CD4-positive, alpha-beta T cell (primary cell): Measurements from ENCODE around the gene SLC24A3. TPM values are rescaled to one million over a fixed set of nuclear protein-coding genes. Genes with fewer than 3 reads are reported as not detected.

Experiments used
- ATAC-seq: fragments of 200-7000 bp; cut with Tn5 transposase; one replicate; pipeline ENCODE4 v1.10.0; 2022; ENCODE audit warnings: mild to moderate bottlenecking; ENCODE audit not compliant: poor library complexity
- CTCF ChIA-PET: fragments of 350-600 bp; sonication (Branson Sonifier 250); formaldehyde crosslinking; loops from one replicate; lab custom pipeline; 2021; ENCODE audit warnings: antibody characterized with exemption, inconsistent platforms; lab: Charles Lee
- POLR2A ChIA-PET: fragments of 350-600 bp; sonication (Branson Sonifier 250); formaldehyde crosslinking; loops from one replicate; lab custom pipeline; 2021; ENCODE audit warnings: antibody characterized with exemption, inconsistent platforms; lab: Charles Lee
- DNase-seq, 14 experiments: peaks; one replicate each; pipeline ENCODE4 v3.0.0-alpha.2; 2013 to 2020; ENCODE audit warnings: mixed read lengths in 2 of 14
- H3K27ac ChIP-seq, 2 donors: one replicate each; pipeline versions ENCODE4 v1.5.1 to v1.7.0; 2013; ENCODE audit warnings: low read length in 2 of 2, low read depth in 1 of 2, mild to moderate bottlenecking in 1 of 2
- H3K27me3 ChIP-seq, 2 experiments: 1 replicate in 1 of 2; 2 replicates in 1 of 2; pipeline versions ENCODE4 v1.6.1 to v1.7.0; 2013; ENCODE audit warnings: low read length in 2 of 2, control low read depth in 1 of 2, mild to moderate bottlenecking in 1 of 2, moderate library complexity in 1 of 2; ENCODE audit not compliant: insufficient read depth in 2 of 2, control insufficient read depth in 1 of 2
- H3K36me3 ChIP-seq: one replicate; pipeline ENCODE4 v1.6.1; 2013; ENCODE audit warnings: low read length, control low read depth; ENCODE audit not compliant: insufficient read depth
- H3K4me1 ChIP-seq: one replicate; pipeline ENCODE4 v1.6.1; 2013; ENCODE audit warnings: low read length, control low read depth; ENCODE audit not compliant: insufficient read depth
- H3K4me3 ChIP-seq: one replicate; pipeline ENCODE4 v1.5.1; 2013; ENCODE audit warnings: mild to moderate bottlenecking, low read length, moderate library complexity
- H3K9me3 ChIP-seq, 2 experiments: 1 replicate in 1 of 2; 2 replicates in 1 of 2; pipeline versions ENCODE4 v1.6.1 to v1.7.0; 2013; ENCODE audit warnings: low read length in 2 of 2, mild to moderate bottlenecking in 2 of 2, control low read depth in 1 of 2, moderate library complexity in 1 of 2; ENCODE audit not compliant: control insufficient read depth in 1 of 2, insufficient read depth in 1 of 2
- H3K27ac Mint-ChIP-seq: one replicate; pipeline ENCODE4 v1.8.0; 2020; ENCODE audit warnings: mixed read lengths
- H3K27me3 Mint-ChIP-seq: one replicate; pipeline ENCODE4 v1.8.0; 2021; ENCODE audit warnings: mixed read lengths
- H3K36me3 Mint-ChIP-seq: one replicate; pipeline ENCODE4 v1.8.0; 2021; ENCODE audit warnings: low read depth, mixed read lengths
- H3K4me1 Mint-ChIP-seq: one replicate; pipeline ENCODE4 v1.8.0; 2021; ENCODE audit warnings: low read depth, mixed read lengths
- H3K4me3 Mint-ChIP-seq: one replicate; pipeline ENCODE4 v1.8.0; 2020; ENCODE audit warnings: mild to moderate bottlenecking, mixed read lengths
- H3K9me3 Mint-ChIP-seq: one replicate; pipeline ENCODE4 v1.8.0; 2020; ENCODE audit warnings: mixed read lengths
- CTCF ChIP-seq: fragments of 200-600 bp; IDR thresholded peaks from one replicate; pipeline ENCODE4 v1.8.0; 2022; ENCODE audit warnings: antibody characterized with exemption, mild to moderate bottlenecking
- intact Hi-C, 2 experiments: fragments of 100-400 bp; cut with DNase I in 1 of 2; cut with micrococcal nuclease in 1 of 2; formaldehyde crosslinking; loops; one replicate each; pipeline versions ENCODE4 v1.15.1 to v1.9.0; 2023 to 2025; cut with DNase I, micrococcal nuclease
- total RNA-seq, 174 experiments: library from RNA in 2 of 174; stranded (reverse) in 2 of 174; gene quantifications; one replicate each; pipeline ENCODE4 v1.2.3 and lab custom pipeline; 2021 to 2026

SLC24A3 gene
- total RNA-seq, 2 experiments from 2014 or later: not detected

GRCh38 chr20:19692100-19692499 is 479.7 kb downstream of the SLC24A3 start:
- H3K36me3 Mint-ChIP-seq: no peaks in the 10 kb centered on the region
- DNase-seq (no peak), ATAC-seq (no peak)
- no peaks in the 10 kb centered on the region for H3K9me3 Mint-ChIP-seq
- ChIA-PET CTCF (no interaction called here), POLR2A (no interaction called here)
- intact Hi-C loops: loop anchor here (2.0 kb wide), 1 partner anchor 303 kb away; no protein-coding TSS in a partner anchor
- peaks cover 21% of the 10 kb centered on the region for H3K27me3 Mint-ChIP-seq
- Histone ChIP-seq H3K27me3 (peaks cover 0 to 12% of the 10 kb centered on the region in 2 experiments), H3K36me3 (no peaks in the 10 kb centered on the region), H3K4me1 (no peaks in the 10 kb centered on the region), H3K27ac (no peak overlapping the region), H3K9me3 (no peaks in the 10 kb centered on the region), H3K4me3 (no peak overlapping the region)
- no peaks in the 10 kb centered on the region for H3K4me1 Mint-ChIP-seq
- no peak for TF ChIP-seq CTCF
- H3K4me3 Mint-ChIP-seq: no peak overlapping the region
- no peak overlapping the region for H3K27ac Mint-ChIP-seq

GRCh38 chr20:19692685-19693119 is 480.3 kb downstream of the SLC24A3 start:
- H3K4me3 Mint-ChIP-seq: no peak overlapping the region
- no peaks in the 10 kb centered on the region for H3K36me3 Mint-ChIP-seq
- H3K27me3 Mint-ChIP-seq: peaks cover 26% of the 10 kb centered on the region
- TF ChIP-seq CTCF: peak; percentile 81
- no peaks in the 10 kb centered on the region for H3K9me3 Mint-ChIP-seq
- peak in 12 of 14 experiments; percentile 3 to 59 (median 29) for DNase-seq
- no peak for ATAC-seq
- H3K9me3 ChIP-seq: no peaks in the 10 kb centered on the region
- H3K4me3 ChIP-seq: no peak overlapping the region
- H3K4me1 Mint-ChIP-seq: no peaks in the 10 kb centered on the region
- H3K27ac Mint-ChIP-seq: no peak overlapping the region
- H3K27me3 ChIP-seq: peaks cover 0 to 12% of the 10 kb centered on the region in 2 experiments
- H3K36me3 ChIP-seq: no peaks in the 10 kb centered on the region
- intact Hi-C loops: loop anchor here (2.0 kb wide), 1 partner anchor 302 kb away; no protein-coding TSS in a partner anchor
- POLR2A ChIA-PET: interaction anchor here (0.6 kb wide), 1 partner anchor 27 kb away, joined by 4 read pairs; no protein-coding TSS in a partner anchor
- H3K27ac ChIP-seq: no peak overlapping the region
- CTCF ChIA-PET: no interaction called here
- H3K4me1 ChIP-seq: no peaks in the 10 kb centered on the region

- no peak for TF ChIP-seq CTCF
- Mint-ChIP-seq H3K4me3 (no peak overlapping the region), H3K9me3 (no peaks in the 10 kb centered on the region), H3K36me3 (no peaks in the 10 kb centered on the region), H3K4me1 (no peaks in the 10 kb centered on the region), H3K27ac (no peak overlapping the region), H3K27me3 (peaks cover 29% of the 10 kb centered on the region)
- Histone ChIP-seq H3K27me3 (peaks cover 0 to 12% of the 10 kb centered on the region in 2 experiments), H3K9me3 (no peaks in the 10 kb centered on the region), H3K4me1 (no peaks in the 10 kb centered on the region), H3K36me3 (no peaks in the 10 kb centered on the region), H3K4me3 (no peak overlapping the region), H3K27ac (no peak overlapping the region)
- CTCF ChIA-PET: no interaction called here
- intact Hi-C loops: loop anchor here (2.0 kb wide), 1 partner anchor 301 kb away; no protein-coding TSS in a partner anchor
- DNase-seq (no peak), ATAC-seq (no peak)
- POLR2A ChIA-PET: no interaction called here
Observed at GRCh38 chr20:19693508-19693907, 481.1 kb downstream of the SLC24A3 start.
